Esophagus squamous epithelium (tissue), 4 donors: Measurements from ENCODE around the gene ABCC12.

ENCODE experiments used
- CTCF ChIP-seq, 6 experiments: fragments of 450-650 bp in 4 of 6; fragments of 200-600 bp in 2 of 6; sonication (generic) in 2 of 6; IDR thresholded peaks; one replicate each; pipeline ENCODE4 v1.5.1; 2016 to 2019; ENCODE audit warnings: antibody characterized with exemption in 6 of 6, mild to moderate bottlenecking in 4 of 6, moderate library complexity in 4 of 6
- POLR2A ChIP-seq, 4 donors: fragments of 450-650 bp; IDR thresholded peaks; one replicate each; pipeline ENCODE4 v1.6.1; 2017; ENCODE audit warnings: antibody characterized with exemption in 4 of 4, mild to moderate bottlenecking in 4 of 4, moderate library complexity in 3 of 4

DNA sequence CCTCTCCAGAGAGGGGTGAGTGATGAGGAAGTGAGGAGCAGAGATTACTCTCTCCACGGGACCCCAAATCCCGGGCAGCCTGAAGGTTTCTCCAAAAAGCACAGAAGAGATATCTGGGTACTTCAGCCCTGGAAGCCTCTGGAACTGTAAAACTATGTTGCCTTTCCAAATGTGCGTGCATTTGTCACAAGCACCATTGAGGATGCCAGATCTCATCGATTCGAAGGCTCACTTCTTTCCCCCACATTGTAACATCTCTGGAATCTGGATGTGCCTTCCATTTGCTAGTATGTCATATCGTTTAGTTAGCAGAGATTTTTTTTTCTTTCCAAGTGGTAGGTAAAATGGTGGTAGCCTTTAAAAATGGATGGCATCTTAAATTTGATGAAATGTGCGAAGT lies 45.8 kb downstream of the ABCC12 start:
- TF ChIP-seq CTCF (IDR thresholded peaks at IDR 0.05) (no peak), POLR2A (IDR thresholded peaks at IDR 0.05) (no peak)
